EH (cell line): ENCODE results near the gene FUT2.
A peak's percentile ranks its signal among the peaks of the same experiment; 100 is the strongest.
"Not testable (repeated sequence)": the region's sequence is repeated elsewhere in the genome, so short reads cannot be mapped to it uniquely, and the experiment has no call there.

ENCODE experiments used
- DNase-seq: peaks from one replicate; pipeline ENCODE4 v3.0.0-alpha.2; 2015; ENCODE audit warnings: low read depth

FUT2 gene

DNA sequence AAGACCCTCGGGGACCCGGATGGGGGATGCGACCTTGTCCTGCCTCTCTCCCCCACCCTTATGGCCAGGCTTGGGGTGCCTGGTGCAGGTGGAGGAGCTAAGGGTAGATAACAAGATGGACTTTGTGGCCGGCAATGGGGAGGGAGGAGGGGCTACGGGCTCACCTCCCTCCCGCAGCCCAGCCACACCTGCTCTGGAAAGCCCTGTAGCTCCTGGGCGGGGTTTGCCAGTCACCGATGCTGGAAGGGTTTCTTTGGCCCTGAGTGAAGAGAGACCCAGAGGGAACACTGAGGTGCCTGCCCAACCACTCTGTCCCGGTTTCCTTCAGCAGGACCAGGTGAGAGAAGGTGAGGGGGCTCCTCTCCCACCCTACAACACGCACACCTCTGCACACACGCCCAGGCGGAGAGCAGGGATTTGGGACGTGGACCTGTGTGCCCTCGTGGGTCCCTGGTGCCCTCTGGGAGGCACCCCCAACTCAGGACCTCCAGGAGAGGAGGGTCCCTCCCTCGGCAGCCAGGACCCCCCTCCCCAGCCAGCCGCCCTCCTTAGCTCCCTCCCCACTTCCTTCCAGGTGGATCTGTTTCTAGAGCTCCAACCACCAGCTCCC is at the start of gene FUT2:
Gene FUT2, plus strand, starts transcription at position 229 of the 610 bp plus-strand sequence. CDS start 6,986 bp downstream, outside the sequence.
- no peak for DNase-seq

DNA sequence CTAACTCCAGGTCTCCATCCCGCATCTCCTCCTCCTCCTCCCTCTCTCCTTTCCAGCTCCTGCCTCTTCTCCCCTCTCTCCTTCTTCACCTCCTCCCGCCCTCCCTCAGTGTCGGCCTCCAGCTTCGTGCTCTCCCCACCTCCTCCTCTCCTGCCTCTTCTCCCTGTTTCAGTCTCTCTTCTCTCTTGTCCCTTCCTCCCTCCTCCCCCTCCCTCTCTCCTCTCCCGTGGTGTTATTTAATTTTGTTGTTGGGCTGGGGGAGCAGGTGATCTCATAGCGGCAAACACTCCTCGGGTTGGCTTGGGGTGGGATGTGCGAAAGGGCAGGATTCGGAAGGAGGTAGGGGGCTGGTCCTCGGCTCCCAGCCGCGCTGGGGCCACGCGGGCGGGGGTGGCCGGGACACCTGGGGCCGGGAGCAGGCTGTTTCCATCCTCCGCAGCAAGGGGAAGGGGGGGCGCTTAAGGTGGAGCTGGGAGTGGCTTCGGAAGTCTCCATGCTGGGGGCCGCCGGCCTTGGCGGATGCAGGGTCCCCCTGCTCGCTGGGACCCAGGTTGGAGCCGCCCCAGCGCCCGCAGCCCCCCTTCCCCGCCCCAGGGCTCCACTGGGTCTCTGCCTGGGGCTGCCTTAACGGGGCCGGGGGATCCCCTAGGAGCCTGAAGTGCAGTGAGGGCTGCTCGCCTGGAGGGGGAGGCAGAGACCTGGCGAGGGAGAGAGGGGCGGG is 49.6 kb upstream of the FUT2 start, which contains the start of gene CA11:
Gene CA11, minus strand, starts transcription at position 187 of the 721 bp plus-strand sequence. CDS start 555 bp downstream, outside the sequence.
- peak; percentile 84 for DNase-seq

DNA sequence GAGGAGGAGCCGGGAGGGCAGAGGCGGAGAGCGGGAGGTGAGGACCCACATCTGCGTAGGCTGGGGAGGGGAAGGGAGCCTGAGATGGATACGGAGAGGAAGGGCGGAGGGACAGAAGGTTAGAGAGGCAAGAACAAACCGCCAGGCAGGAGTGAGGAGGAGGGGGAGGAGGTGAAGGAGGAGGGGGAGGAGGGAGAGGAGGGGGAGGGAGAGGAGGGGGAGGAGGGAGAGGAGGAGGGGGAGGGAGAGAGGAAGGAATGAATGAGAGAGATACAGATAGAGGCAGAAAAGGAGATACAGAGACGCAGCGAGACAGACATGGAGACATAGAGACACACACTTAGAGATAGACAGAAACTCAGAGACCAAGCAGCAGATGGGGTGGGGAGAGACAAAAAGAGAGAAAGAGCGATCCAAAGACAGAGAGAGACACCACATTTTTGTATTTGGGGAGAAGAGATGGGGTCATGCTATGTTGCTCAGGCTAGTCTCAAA is 49.0 kb upstream of the FUT2 start:
- DNase-seq, result no peak

DNA sequence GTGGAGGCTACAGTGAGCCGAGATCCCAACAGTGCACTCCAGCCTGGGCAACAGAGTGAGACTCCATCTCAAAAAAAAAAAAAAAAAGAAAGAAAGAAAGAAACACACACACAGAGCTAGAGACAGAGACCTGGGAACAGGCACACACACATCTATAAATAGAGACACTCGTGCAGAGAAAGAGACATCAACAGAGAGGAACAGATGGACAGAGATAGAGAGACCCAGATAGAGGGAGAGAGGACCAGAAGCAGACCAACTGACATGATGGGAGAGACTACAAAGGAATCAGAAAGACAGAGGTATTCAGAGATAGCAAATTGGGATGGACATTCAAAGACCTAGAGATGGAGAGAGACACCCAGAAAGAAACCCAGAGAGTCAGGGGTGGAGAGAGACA is 47.6 kb upstream of the FUT2 start:
- DNase-seq, result no peak

DNA sequence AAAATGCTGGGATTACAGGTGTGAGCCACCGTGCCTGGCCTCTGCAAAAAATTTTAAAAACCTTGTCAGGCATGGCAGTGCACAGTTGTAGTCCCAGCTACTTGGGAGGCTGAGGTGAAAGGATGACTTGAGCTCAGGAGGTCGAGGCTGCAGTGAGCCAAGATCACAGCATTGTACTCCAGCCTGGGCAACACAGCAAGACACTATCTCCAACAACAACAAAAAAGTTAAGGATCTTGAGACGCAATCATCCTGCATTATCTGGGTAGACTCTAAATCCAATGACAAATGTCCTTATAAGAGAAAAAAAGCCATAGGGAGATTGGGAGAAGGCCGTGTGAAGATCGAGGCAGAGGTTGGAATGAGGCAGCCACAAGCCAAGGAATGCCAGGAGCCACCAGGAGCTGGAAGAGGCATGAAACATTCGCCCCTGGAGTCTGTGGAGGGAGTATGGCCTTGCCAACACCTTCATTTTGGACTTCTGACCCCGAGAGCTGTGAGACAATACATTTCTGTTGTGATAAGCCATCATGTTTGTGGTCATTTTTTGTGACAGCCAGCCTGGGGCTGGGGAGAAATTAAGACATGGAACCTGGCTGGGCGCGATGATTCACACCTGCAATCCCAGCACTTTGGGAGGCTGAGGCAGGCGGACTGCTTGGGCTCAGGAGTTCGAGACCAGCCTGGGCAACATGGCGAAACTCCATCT is 44.6 kb upstream of the FUT2 start:
- no peak for DNase-seq

DNA sequence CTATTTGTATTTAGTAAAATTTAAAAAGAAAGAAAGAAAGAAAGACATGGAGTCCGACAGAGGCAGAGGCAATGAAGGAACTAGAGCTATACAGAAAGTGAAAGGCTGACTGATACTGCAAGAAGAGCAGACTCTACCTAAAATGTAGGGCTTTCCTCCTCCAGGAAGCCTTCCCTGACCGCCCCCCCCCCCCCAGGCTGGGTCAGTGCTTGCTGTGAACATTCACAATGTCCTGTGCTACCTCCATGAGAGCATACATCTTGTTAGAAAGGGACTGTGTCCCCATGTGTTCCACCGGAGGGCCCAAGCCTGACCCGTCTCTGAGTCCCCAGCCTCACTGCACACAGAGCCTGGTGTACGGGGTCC is 44.1 kb upstream of the FUT2 start:
- DNase-seq, result no peak

DNA sequence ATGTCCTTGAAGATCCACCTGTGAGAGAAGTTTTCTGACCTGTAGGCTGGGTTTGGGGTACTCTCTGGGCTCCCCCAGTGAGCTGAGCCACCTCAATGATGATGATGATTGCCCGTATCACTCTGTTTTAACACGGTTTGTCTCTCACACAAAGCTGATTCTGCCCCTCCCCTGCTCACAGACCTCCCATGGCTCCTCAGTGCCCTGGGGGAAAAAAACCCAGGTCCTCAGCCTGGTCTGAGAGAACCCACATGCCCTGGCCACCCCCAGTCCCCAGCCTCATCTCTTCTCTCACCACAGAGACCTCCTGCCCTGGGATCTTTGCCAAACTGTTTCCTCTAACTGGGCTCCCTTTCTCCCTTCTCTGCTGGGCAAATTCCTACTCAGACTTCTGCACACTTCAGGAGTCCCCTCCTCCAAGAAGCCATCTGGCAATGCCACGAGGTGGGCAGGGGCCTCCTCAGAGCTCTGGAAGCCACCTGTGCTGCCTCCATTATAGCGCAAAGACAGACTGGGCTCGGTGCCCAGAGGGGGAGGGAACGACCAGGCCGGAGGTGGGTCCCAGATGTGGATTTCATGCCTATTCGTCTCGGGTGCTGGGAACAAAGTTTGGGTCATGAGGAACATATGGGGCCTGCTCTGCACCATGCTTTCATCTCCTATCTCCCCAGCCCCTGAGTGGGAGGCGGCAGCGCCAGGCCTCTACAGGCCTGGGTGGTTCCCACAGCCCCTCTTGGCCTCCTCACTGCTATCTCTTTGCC is 41.3 kb upstream of the FUT2 start:
- no peak for DNase-seq

DNA sequence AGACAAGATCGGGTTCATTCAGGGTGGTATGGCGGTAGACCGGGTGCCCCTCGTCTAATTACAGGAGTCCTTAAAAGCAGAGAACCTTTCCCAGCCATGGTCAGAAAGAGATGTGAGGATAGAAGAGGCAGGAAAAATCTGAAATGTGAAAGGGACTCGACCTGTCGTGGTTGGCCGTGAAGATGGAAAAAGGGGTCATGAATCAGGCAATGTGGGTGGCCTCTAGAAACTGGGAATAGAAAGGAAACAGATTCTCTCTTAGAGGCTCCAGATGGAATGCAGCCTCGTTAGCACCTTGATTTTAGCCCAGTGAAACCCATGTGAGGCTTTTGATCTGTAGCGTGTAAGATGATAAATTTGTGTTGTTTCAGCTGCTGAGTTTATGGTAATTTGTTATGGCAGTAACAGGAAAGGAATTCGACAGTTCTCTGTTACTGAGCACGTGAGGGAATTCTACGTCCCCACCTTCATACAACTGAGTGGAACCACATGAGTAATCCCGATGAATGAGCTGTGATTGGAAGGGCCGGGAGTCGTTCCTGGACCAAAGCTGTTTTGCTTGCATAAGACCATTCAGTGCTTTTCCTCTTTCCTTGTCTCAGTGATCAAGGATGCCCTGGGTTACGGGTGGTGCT is 38.8 kb upstream of the FUT2 start:
- peak; percentile 90 for DNase-seq

DNA sequence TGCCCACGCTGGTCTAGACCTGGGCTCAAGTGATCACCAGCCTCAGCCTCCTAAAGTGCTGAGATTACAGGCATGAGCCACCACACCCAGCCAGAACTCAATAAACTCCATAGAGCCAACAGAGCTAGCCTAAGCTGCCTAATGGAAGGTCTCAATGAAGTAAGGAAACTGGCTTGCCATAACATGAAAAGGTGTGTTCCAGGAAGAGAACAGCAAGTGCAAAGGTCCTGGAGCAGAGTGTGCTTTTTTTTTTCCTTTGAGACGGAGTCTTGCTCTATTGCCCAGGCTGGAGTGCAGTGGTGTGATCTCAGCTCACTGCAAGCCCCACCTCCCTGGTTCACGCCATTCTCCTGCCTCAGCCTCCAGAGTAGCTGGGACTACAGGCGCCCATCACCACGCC is 37.9 kb upstream of the FUT2 start:
- not testable (repeated sequence) for DNase-seq

DNA sequence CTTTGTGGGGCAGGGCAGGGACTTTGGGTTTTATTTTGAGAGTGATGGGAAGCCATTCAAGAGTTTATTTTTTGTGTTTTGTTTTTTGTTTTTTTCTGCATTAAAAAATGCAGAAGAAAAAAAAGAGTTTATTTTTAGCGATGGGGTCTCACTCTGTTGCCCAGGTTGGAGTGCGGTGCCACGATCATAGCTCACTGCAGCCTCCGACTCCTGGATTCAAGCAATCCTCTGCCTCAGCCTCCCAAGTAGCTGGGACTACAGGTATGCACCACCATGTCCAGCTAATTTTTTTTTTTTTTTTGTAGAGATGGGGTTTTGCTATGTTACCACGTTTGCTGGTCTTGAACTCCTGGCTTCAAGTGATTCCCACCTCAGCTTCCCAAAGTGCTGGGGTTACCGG is 37.3 kb upstream of the FUT2 start:
- no peak for DNase-seq

DNA sequence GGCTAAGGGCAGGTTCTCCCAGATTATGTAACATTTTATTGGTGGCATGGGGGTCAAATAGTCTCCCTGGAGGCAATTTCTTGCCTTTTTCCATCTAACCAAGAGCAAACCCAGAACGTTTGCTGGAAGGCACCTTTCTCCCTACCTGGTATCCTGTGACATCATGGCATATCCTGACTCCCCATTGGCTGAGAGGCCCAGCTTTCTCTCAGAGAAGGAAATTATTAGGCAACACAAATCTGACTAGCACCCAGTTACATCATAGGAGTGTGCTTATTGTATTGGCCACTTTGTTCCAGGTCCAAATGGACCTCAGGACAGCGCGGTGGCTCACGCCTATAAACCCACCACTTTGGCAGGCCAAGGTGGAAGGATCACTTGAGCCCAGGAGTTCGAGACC is 36.0 kb upstream of the FUT2 start:
- DNase-seq, result no peak

DNA sequence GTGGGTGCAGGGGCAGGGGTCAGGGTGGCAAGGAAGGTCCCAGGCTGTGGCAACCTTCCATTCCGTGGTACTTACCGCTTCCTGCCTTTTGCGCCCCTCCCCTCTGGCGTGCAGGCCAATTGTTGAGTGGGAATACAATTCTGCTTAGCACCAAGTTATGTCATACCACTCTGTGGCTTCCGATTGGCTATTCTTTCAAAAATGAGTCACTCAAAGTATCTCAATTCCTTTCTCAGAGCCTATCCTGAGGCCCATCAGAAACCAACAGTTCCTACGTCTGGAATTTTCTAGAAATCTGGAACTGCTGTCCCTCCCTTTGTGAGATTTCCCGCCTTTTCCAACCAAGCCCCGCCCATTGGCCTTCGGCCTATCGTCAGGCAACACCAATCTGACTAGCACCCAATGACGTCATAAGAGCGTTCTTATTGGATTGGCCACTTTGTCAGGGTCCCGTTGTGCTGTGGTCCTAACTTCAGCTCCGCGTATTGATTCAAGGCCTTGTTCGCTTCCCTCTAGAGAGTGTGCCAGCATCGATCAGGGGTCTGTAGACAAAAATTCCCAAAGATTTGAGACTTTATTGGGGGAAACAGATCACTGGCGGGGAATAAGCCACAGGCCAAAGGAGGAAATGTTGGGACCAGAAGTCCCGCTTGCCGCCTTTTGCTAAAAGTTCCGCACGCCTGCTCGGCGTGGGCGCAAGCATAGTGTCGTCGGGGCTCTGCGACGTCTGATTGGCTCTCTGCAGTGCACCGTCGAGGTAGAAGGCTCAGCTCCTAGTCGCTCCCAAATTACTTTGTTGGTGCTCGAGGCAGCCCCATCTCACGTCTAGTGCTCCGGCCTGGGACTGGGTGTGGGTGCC is 34.7 kb upstream of the FUT2 start:
- peak; percentile 90 for DNase-seq

DNA sequence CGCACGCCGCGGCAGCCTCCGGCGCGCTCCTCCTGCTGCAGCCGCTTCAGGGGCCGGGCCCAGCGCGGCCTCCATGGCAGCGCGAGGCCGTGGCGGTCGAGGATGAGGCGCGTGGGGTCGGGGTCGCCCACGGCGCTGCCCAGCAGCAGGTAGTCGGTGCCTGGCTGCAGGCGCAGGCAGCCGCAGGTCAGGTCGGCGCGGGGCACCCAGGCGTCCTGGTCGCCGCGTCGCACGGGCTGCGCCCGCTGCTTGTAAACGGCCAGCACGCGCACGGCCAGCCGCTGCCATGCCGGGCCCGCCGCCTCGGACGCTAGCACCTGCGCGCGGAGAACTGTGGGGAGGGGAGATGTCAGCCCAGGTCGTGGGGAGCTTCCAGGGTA is 34.1 kb upstream of the FUT2 start:
- DNase-seq, result no peak

DNA sequence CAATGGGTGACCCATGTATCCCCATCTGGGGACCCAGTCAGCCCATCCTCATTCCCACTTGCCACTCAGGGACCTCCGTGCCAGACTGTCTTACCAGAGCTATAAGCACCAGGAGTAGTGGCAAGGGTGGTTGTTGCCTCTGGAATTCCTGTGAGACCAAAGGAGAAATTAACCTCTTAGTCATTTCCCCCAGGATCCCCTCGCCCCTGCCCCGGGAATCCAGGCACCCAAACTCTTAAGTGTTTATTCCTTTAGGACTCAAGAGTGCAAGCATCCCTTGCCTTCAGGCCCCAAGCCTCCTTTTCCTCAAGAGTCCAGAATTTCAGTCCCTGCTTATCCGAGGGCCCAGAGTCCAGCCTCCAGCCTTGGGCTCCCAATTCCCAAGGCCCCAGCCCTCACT is 32.1 kb upstream of the FUT2 start:
- no peak for DNase-seq

DNA sequence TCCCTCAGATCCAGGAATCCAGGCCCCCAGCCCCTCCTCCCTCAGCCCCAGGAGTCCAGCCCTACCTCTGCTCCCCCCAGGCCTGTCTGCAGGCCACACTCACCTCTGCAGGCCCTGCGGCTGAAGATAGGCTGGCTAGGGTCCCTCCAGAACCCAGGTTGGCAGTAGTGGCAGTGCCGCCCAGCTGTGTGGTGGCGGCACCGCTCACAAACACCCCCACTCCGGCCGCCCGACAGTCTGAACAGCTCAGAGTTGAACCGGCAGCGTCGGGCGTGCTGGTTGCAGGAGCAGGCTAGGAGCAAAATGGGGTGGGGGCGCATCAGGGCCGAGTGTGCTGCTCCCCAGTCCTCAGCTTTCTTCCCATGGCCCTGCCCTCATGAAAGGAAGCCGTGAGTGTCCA is 31.3 kb upstream of the FUT2 start:
- DNase-seq, result no peak

DNA sequence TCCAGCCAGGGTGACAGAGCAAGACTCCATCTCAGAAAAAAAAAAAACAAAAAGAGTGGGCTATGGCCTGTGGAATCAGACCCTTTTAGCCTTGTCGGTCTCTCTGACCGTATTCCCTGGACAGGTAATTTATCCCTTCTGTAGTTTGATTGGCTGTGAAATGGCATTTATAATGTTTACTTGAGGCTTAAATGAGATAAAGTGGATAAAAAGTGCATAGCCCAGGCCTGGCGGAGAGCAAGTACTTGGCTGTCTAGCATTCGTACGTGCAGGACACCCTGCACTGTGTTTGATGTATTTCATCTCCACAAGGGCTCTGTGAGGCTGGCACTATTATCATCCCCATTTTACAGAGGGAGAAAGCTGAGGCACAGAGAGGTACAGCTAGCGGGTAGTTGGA is 30.0 kb upstream of the FUT2 start:
- DNase-seq, result no peak

DNA sequence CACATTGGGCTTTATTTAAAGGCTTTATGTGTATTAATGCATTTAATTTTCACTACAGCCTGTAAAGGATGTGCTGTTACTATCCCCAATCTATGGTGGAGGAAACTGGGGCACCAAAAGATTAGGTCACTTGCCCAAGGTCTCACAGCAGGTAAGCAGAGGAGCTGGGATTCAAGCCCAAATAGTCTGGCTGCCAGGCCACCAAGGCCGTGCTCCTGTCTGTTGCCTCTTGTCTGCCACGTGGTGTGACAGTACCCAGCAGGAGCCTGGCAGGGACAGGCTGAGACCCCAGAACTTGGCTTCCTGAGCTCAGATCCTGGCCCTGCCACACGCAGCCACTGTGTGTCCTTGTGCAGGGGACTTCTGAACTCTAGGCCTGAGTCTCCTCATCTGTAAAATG is 27.4 kb upstream of the FUT2 start:
- DNase-seq, result no peak

DNA sequence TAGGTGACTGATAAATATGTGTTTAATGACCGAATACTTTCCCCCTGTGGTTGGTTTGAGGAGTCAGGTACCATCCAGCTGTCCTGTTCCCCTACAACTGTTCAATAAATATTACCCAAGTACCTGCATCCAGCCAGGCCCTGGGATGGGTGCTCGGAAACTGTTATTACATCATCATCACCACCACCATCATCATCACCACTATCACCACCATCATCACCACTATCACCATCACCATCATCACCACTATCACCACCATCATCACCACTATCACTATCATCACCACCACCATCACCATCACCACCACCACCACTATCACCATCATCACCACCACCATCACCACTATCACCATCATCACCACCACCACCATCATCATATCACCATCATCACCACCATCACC is 27.0 kb upstream of the FUT2 start:
- DNase-seq, result no peak

DNA sequence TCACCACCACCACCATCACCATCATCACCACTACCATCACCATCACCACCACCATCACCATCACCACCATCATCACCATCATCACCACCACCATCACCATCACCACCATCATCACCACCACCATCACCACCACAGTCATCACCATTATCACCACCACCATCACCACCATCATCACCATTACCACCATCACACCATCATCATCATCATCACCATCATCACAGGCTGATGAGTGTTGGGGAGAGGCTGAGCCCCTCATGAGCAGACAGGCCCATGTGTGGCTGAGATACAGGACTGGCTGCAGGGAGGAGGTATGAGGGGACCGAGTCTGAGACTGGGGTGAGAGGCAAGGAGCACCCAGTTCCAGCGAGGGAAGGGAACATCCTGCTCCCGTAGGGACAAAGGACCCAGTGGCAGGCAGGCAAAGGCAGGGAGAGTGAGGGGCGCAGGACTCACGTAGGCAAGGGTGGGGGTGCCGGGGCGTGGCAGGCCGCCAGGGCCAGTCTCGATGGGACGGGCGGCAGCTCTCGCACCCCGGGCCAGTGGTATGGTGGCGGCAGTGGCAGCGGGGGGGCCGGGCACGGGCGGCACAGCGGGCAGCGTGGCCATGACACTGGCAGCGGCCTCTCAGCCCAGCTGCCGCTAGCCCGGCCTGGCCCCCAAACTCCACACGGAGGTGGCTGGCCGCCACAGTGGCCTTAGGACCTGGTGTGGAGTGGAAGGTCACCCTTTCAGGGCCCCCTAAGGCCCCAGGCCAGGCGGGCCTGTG is 25.7 kb upstream of the FUT2 start:
- no peak for DNase-seq
